SH-SY5Y (cell line): ENCODE measurements around the gene HIVEP2.

Source experiments
- GATA2 ChIP-seq: IDR thresholded peaks from 2 replicates; pipeline ENCODE4 v1.6.1; 2011; ENCODE audit warnings: mild to moderate bottlenecking, low read depth, low read length
- GATA3 ChIP-seq: IDR thresholded peaks from 2 replicates; pipeline ENCODE4 v1.6.1; 2011; ENCODE audit warnings: low read depth, mild to moderate bottlenecking, low read length, moderate library complexity

The HIVEP2 gene

DNA sequence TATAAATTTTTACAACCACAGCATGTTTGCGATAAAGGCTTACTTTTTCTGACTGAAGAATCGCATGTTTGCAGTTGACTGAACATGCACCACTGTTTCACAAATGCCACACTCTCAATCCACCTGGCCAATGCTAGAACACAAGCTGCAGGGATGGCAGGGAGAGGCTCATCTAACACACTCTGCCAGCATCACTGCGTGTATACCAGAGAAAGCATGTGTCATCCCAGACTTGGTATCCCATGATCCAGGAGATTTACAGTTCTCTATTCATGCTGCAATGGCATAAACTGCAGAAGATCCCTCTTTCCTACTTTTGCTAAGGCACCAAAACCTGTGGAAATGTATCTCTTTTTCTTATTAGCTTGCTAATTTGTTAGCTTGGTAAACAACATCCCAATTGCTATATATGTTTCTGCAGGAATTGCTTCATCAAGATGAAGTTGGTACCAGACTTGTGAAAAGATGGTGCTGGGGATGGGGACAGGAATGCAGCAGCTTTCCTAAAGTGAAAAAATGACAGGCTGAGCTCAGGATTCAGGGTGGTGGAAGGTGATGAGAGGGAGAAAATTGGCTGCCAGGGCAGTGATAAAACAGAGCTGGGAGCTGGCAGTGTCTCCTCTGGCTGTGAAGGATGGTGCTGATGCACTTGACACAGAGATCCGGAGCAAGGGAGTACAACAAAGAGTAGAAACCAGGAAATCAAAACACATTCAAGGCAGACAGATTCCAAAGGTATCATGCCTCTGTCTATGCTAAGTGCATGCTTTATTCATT lies 186.9 kb downstream of the HIVEP2 start:
- no peak for TF ChIP-seq GATA2
- TF ChIP-seq GATA3, result no peak

- TF ChIP-seq GATA2 (no peak), GATA3 (no peak)
Observed at GRCh38 chr6:142756215-142756630, 188.8 kb downstream of the HIVEP2 start.

GRCh38 chr6:142753196-142753595 lies 191.8 kb downstream of the HIVEP2 start:
- TF ChIP-seq GATA3 (no peak), GATA2 (no peak)

GRCh38 chr6:142752348-142752747 lies 192.6 kb downstream of the HIVEP2 start:
- TF ChIP-seq GATA2 (no peak), GATA3 (no peak)

DNA sequence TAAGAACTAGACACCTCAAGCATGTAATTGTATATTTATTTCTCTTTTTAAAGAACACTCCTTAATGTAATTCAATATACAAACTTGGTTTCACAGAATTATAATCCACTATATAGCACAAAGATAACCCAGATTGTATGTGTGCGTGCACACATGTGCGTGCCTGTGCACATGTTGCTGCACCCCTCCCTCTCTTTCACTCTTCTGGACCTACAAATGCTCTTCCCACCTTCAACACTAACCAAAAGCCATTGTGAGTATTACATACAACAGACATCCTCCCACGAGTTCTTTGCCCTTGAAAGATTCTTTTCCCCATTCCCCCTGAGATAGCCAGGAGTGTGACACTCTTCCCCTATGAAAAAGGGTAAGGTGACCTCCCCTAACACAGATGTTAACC lies 193.5 kb downstream of the HIVEP2 start:
- TF ChIP-seq GATA3 (no peak), GATA2 (no peak)

- no peak for TF ChIP-seq GATA2
- no peak for TF ChIP-seq GATA3
Observed at GRCh38 chr6:142750998-142751397, 194.0 kb downstream of the HIVEP2 start.

GRCh38 chr6:142749556-142749955 lies 195.4 kb downstream of the HIVEP2 start:
- TF ChIP-seq GATA2 (no peak), GATA3 (no peak)

DNA sequence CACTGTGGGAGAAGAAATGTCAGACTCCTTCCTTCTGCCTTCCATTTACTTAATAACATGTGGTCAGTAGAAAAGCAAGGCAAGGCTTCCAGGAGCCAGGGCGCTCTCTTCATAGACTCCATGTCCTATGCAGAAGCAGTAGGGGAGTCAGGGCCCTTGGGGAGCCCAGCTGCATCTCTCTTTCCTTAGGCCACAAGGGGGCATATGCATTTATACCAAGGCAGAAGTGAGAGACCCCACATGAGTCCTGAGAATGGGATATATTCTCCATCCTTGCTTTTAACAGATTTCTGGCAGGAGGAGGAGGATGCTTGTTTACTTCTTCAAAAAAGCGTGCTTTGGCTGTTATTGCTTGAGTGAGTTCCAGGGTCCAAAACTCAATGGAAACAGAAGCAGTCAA lies 198.5 kb downstream of the HIVEP2 start:
- no peak for TF ChIP-seq GATA2
- no peak for TF ChIP-seq GATA3

DNA sequence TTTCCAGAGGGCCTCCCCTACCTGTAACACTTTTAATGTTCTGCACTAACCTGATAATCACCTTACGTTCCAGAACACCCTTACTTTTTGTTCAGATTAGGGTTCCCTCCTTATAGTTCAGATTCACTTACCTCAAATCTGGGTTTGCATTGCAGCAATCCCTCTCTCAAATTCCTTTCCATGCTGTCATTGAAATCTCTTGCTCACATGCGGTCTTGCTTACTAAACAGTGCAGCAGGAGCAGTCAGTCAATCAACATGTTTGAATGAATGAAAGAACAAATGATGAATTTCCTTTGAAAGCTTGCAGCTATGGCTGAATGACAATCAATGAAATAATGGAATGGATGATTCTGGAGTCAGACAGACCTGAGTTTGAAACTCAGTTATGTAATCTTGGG lies 200.1 kb downstream of the HIVEP2 start:
- TF ChIP-seq GATA3 (no peak), GATA2 (no peak)

- no peak for TF ChIP-seq GATA2
- no peak for TF ChIP-seq GATA3
Observed at GRCh38 chr6:142740449-142740848, 204.5 kb downstream of the HIVEP2 start.

- TF ChIP-seq GATA2 (no peak), GATA3 (no peak)
Observed at GRCh38 chr6:142738731-142739130, 206.2 kb downstream of the HIVEP2 start.

DNA sequence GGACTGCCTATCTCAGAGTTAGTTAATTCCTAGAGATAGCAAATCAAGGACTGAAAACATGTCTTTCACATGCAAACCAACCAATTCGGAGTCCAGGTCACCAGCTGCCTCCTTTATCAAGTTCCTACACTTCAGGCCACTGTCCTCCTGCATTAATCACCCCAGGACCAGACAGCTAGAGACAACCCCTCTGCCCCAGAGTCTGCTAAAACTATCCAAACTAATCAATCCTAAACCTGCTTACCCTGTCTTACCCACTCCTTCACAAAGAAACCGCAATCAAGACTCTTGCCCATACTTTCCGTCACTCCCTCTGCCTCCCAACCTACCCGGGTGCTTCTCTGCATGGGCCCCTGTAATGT lies 207.0 kb downstream of the HIVEP2 start:
- TF ChIP-seq GATA3 (no peak), GATA2 (no peak)

GRCh38 chr6:142737368-142738034 lies 207.5 kb downstream of the HIVEP2 start:
- no peak for TF ChIP-seq GATA2
- no peak for TF ChIP-seq GATA3

DNA sequence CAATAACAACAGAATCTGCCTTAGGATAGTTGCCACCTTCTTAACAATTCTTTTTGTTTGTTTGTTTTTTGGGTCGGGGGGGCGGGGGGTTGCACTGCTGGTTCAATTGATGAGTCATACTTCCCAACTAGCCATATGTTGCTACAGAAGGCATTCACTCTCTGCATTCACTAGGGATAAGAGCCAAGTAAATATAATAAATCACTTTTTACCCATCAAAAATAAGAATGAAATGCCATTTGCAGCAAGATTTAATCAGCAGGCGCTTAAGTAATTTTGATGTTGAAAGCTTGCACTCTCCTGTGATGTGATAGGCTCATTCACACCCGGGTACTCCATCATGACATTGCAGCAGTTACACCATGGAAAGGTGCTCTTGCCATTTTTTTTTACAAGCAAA lies 209.8 kb downstream of the HIVEP2 start:
- no peak for TF ChIP-seq GATA3
- no peak for TF ChIP-seq GATA2

GRCh38 chr6:142732790-142733189 lies 212.2 kb downstream of the HIVEP2 start:
- TF ChIP-seq GATA3 (no peak), GATA2 (no peak)

DNA sequence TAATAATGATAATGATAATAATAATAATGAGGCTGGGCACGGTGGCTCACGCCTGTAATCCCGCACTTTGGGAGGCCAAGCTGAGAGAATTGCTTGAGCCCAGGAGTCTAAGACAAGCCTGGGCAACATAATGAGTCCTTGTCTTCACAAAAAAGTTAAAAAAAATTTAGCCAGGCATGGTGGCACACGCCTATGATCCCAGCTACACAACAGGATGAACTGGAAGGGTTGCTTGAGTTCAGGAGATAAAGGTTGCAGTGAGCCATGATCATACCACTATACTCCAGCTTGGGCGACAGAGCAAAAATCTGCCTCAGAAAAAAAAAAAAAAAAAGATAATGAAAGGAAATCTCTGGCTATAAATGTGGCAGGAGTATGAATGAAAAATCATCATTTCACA lies 213.4 kb downstream of the HIVEP2 start:
- TF ChIP-seq GATA2, result no peak
- TF ChIP-seq GATA3, result no peak
